Fibroblast of upper back skin (primary cell): ENCODE results near the gene KLK6.
A peak's percentile ranks its signal among the peaks of the same experiment; 100 is the strongest.

ENCODE experiments used
- DNase-seq: peaks from one replicate; pipeline ENCODE4 v3.0.0-alpha.2; 2013

The KLK6 gene

GRCh38 chr19:50969413-50969760 is at the start of gene KLK6:
Gene KLK6 (minus strand): TSS chr19:50969591. CDS start chr19:50968104, 1,487 bp downstream.
- DNase-seq = no peak

GRCh38 chr19:51018745-51019543 is 49.6 kb upstream of the KLK6 start:
- DNase-seq = no peak

- DNase-seq = peak; percentile 3
These were observed 47.6 kb upstream of the KLK6 start for GRCh38 chr19:51016798-51017683.

GRCh38 chr19:51015691-51016267 is 46.4 kb upstream of the KLK6 start:
- DNase-seq = no peak

GRCh38 chr19:51014242-51014641 is 44.9 kb upstream of the KLK6 start:
- no peak for DNase-seq

GRCh38 chr19:51012661-51013190 is 43.3 kb upstream of the KLK6 start:
- DNase-seq = no peak

- DNase-seq = no peak
These were observed 40.8 kb upstream of the KLK6 start for GRCh38 chr19:51010066-51010795.

GRCh38 chr19:51009061-51009891 is 39.9 kb upstream of the KLK6 start:
- DNase-seq = no peak

GRCh38 chr19:51007488-51007887 is 38.1 kb upstream of the KLK6 start:
- DNase-seq = no peak

- DNase-seq = no peak
These were observed 37.0 kb upstream of the KLK6 start for GRCh38 chr19:51006406-51006805.

- no peak for DNase-seq
These were observed 35.9 kb upstream of the KLK6 start for GRCh38 chr19:51005248-51005647.

- no peak for DNase-seq
These were observed 33.9 kb upstream of the KLK6 start for GRCh38 chr19:51003316-51003715.

- DNase-seq = no peak
These were observed 33.3 kb upstream of the KLK6 start for GRCh38 chr19:51002542-51003311.

- no peak for DNase-seq
These were observed 32.7 kb upstream of the KLK6 start for GRCh38 chr19:51002089-51002532.

GRCh38 chr19:51001515-51001914 is 32.1 kb upstream of the KLK6 start, which contains the start of gene KLK8:
Gene KLK8 (minus strand): TSS chr19:51001604. CDS start chr19:51001167, 437 bp downstream.
- no peak for DNase-seq

- no peak for DNase-seq
These were observed 31.6 kb upstream of the KLK6 start for GRCh38 chr19:51000981-51001380.

- DNase-seq = no peak
These were observed 31.0 kb upstream of the KLK6 start for GRCh38 chr19:51000426-51000825.

GRCh38 chr19:50998686-50999085 is 29.3 kb upstream of the KLK6 start:
- no peak for DNase-seq

- no peak for DNase-seq
These were observed 28.7 kb upstream of the KLK6 start for GRCh38 chr19:50998061-50998460.

GRCh38 chr19:50994129-50994528 is 24.7 kb upstream of the KLK6 start:
- DNase-seq = no peak

GRCh38 chr19:50992666-50993035 is 23.3 kb upstream of the KLK6 start:
- DNase-seq = no peak
